Breast epithelium (tissue), 4 donors: Measurements from ENCODE around the gene KRT15. TPM values are rescaled to one million over a fixed set of nuclear protein-coding genes. Genes with fewer than 3 reads are reported as not detected.

Experiments
- DNase-seq, 2 donors: peaks; one replicate each; pipeline ENCODE4 v3.0.0-alpha.2; 2019; ENCODE audit warnings: low spot score in 2 of 2
- H3K27ac ChIP-seq, 2 donors: fragments of 200-600 bp; sonication (generic) in 1 of 2; one replicate each; pipeline ENCODE4 v1.5.1; 2016 to 2019; ENCODE audit warnings: mild to moderate bottlenecking in 1 of 2
- H3K27me3 ChIP-seq, 2 donors: fragments of 200-600 bp; sonication (generic) in 1 of 2; one replicate each; pipeline versions ENCODE4 v1.5.1 to v1.6.0; 2017 to 2019; ENCODE audit warnings: control low read depth in 1 of 2, mild to moderate bottlenecking in 1 of 2
- H3K36me3 ChIP-seq: fragments of 200-600 bp; one replicate; pipeline ENCODE4 v1.5.1; 2019
- H3K4me1 ChIP-seq, 2 donors: fragments of 200-600 bp; sonication (generic); one replicate each; pipeline ENCODE4 v1.5.1; 2016 to 2019; ENCODE audit warnings: control low read depth in 1 of 2
- H3K4me3 ChIP-seq, 3 donors: fragments of 200-600 bp; sonication (generic); 1 replicate in 2 of 3; 2 replicates in 1 of 3; pipeline ENCODE4 v1.5.1; 2016 to 2019; ENCODE audit warnings: mild to moderate bottlenecking in 3 of 3, moderate library complexity in 2 of 3
- H3K9me3 ChIP-seq, 2 donors: fragments of 200-600 bp; sonication (generic) in 1 of 2; one replicate each; pipeline ENCODE4 v1.5.1; 2016 to 2019; ENCODE audit warnings: control low read depth in 1 of 2
- POLR2A ChIP-seq: fragments of 450-650 bp; IDR thresholded peaks from one replicate; pipeline ENCODE4 v1.6.1; 2016; ENCODE audit warnings: antibody characterized with exemption, mild to moderate bottlenecking, moderate library complexity
- POLR2AphosphoS5 ChIP-seq, 3 donors: sonication (generic); formaldehyde crosslinking; IDR thresholded peaks; one replicate each; pipeline ENCODE4 v1.6.1; 2017; ENCODE audit warnings: antibody characterized with exemption in 3 of 3
- intact Hi-C: fragments of 100-400 bp; cut with DNase I; formaldehyde crosslinking; loops from one replicate; pipeline ENCODE4 v1.15.1; 2023; ENCODE audit warnings: low total_unique reads
- total RNA-seq, 3 donors: library from RNA; depleted of rRNA; stranded (reverse); fragments of >200 nt; gene quantifications; one replicate each; pipeline ENCODE4 v1.1.0, GENCODE V29; 2016
- TF ChIP-seq, protein P1 (sequence below), 3 donors: fragments of 450-650 bp; IDR thresholded peaks; one replicate each; pipeline ENCODE4 v1.5.1; 2016 to 2017; ENCODE audit warnings: antibody characterized with exemption in 3 of 3, mild to moderate bottlenecking in 3 of 3, moderate library complexity in 3 of 3

Gene KRT15
- total RNA-seq, 3 donors from 2014 or later: 0.80 to 2,244 (median 331) TPM

DNA sequence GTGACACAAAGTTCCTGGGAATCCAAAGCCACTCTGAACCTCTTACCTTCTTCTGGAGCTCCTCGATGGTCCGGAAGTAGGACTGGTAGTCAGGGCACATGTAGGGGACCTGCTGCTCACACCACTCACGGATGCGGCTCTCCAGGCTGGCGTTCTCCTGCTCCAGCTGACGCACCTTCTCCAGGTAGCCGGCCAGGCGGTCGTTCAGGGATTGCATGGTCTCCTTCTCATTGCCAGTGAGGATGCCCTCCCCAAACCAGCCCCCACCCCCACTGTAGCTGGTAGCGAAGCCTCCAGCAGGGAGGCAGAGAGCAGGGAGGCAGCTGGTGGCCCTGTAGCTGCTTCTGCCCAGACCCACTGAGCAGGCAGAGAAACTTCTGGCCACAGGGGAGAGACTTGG lies 38.1 kb downstream of the KRT15 start:
- H3K9me3 ChIP-seq: no peaks in the 10 kb centered on the region
- no peaks in the 10 kb centered on the region for H3K27me3 ChIP-seq
- H3K4me1 ChIP-seq: no peaks in the 10 kb centered on the region
- intact Hi-C loops: no loop called here
- H3K27ac ChIP-seq: no peak overlapping the region
- H3K36me3 ChIP-seq: no peaks in the 10 kb centered on the region
- H3K4me3 ChIP-seq: no peak overlapping the region
- TF ChIP-seq POLR2A (no peak), POLR2AphosphoS5 (IDR thresholded peaks at IDR 0.05) (no peak)
- TF ChIP-seq, protein P1, sequence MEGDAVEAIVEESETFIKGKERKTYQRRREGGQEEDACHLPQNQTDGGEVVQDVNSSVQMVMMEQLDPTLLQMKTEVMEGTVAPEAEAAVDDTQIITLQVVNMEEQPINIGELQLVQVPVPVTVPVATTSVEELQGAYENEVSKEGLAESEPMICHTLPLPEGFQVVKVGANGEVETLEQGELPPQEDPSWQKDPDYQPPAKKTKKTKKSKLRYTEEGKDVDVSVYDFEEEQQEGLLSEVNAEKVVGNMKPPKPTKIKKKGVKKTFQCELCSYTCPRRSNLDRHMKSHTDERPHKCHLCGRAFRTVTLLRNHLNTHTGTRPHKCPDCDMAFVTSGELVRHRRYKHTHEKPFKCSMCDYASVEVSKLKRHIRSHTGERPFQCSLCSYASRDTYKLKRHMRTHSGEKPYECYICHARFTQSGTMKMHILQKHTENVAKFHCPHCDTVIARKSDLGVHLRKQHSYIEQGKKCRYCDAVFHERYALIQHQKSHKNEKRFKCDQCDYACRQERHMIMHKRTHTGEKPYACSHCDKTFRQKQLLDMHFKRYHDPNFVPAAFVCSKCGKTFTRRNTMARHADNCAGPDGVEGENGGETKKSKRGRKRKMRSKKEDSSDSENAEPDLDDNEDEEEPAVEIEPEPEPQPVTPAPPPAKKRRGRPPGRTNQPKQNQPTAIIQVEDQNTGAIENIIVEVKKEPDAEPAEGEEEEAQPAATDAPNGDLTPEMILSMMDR (IDR thresholded peaks at IDR 0.05): no peak
- no peak for DNase-seq

DNA sequence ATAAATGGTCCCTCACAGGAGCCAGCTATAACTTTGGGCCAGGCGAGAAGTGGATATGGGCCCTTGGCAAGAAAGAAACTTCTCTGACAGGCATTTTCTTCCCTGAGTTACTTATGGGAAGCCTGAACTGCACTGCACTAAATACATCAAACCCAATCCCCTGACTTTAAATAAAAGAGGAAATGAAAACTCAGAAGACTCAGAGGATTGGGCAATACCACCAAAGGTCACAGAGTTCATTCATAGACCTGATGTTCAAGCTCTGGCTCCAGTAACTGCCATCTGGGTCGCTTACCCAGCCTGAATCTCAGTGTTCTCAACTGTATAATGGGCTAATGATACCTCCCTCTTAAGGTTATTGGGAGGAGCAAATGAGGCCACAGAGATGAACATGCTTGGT lies 38.6 kb downstream of the KRT15 start:
- H3K27ac ChIP-seq: no peak overlapping the region
- no peak for DNase-seq
- H3K9me3 ChIP-seq: no peaks in the 10 kb centered on the region
- H3K4me3 ChIP-seq: no peak overlapping the region
- intact Hi-C loops: no loop called here
- H3K27me3 ChIP-seq: no peaks in the 10 kb centered on the region
- H3K4me1 ChIP-seq: no peaks in the 10 kb centered on the region
- TF ChIP-seq POLR2AphosphoS5 (IDR thresholded peaks at IDR 0.05): no peak
- TF ChIP-seq, protein P1 (IDR thresholded peaks at IDR 0.05): no peak
- TF ChIP-seq POLR2A: no peak
- H3K36me3 ChIP-seq: no peaks in the 10 kb centered on the region

DNA sequence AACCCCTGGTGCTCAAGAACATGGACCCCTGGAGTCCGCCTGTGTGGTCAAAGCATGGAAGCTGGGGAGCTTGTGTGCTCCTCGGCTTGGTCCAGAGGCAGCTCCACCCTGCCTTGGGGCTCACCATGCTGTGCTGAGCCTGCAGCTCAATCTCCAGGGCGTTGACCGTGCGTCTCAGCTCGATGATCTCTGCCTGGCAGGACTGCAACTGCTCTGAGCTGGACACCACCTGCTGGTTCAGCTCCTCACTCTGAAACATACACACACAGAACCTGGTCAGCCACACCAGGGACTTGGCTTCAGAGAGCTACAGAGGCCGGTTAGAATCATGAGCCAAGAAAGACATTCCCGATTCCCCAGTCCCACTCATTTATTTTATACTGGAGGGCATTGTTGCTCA lies 40.5 kb downstream of the KRT15 start:
- H3K27ac ChIP-seq: no peak overlapping the region
- no peak overlapping the region for H3K4me3 ChIP-seq
- no peaks in the 10 kb centered on the region for H3K27me3 ChIP-seq
- H3K9me3 ChIP-seq: no peaks in the 10 kb centered on the region
- no peak for DNase-seq
- intact Hi-C loops: no loop called here
- no peaks in the 10 kb centered on the region for H3K36me3 ChIP-seq
- TF ChIP-seq, protein P1 (IDR thresholded peaks at IDR 0.05): no peak
- TF ChIP-seq POLR2A: no peak
- TF ChIP-seq POLR2AphosphoS5 (IDR thresholded peaks at IDR 0.05): no peak
- H3K4me1 ChIP-seq: no peaks in the 10 kb centered on the region

DNA sequence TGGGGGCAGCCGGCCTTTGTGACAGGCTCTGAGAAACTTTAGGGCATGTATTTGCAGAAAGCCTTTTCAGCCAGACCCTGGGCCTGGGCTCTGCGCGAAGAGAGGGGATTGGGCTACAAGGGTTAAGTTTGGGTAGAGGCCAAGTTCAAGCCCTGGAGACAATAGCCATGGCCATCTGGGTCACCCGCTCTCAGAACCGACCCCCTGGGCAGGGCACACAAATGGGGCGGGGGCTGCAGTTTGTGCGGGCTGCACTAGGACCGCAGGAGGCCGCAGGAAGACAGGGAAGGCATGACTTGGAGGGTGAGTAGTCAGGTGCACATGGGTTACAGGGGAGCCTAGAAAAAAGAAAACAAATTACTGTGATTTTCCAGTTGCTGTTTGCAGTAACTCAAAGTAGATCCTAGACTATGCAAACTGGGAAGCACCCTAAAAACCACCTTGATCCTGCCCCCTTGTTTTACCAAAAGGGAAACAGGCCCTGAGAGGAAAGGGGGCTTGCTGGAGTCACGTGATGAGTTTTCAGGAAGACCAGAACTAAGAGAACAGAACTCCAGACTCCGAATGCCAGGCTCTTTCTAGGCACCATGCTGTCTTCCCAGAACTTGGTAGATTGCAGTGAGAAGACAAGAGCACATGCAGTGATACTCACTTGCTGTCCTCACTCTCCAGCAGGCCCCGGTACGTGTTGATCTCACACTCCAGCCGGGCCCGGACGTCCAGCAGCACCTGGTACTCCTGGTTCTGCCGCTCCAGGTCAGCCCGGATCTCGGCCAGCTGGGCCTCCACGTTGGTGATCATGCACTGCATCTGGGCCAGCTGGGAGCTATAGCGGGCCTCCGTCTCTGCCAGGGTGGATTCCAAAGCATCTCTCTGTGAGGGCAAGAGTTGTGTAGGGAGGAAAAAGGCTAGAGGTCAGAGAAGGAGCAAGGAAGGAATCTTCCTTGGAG lies 41.5 kb downstream of the KRT15 start:
- H3K27me3 ChIP-seq: no peaks in the 10 kb centered on the region
- intact Hi-C loops: no loop called here
- no peaks in the 10 kb centered on the region for H3K4me1 ChIP-seq
- TF ChIP-seq, protein P1 (IDR thresholded peaks at IDR 0.05): no peak
- TF ChIP-seq POLR2A: no peak
- no peak for TF ChIP-seq POLR2AphosphoS5 (IDR thresholded peaks at IDR 0.05)
- H3K9me3 ChIP-seq: peaks cover under 1 to 3% of the 10 kb centered on the region in 2 donors
- no peaks in the 10 kb centered on the region for H3K36me3 ChIP-seq
- no peak for DNase-seq
- H3K4me3 ChIP-seq: no peak overlapping the region
- no peak overlapping the region for H3K27ac ChIP-seq

DNA sequence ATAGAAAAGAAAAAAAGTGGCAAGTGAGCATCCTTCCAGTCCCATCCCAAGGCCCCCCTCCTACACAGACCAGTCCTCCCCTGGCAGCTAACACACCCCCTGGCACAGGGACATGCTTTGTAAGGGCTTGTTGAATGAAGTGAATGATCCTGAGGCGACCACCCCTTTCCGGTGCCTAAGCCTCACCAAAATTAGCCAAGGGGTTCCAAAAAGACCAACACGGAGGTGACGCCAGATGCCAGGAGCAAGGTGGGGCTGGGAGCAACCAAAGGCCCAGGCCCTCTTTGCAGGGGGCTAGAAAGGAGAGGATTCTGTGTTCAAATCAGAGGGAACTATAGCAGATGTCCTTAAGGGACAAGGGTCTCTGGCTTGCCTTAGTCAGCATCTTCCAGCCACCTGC lies 43.3 kb downstream of the KRT15 start:
- intact Hi-C loops: no loop called here
- Histone ChIP-seq H3K36me3 (no peaks in the 10 kb centered on the region), H3K4me3 (no peak overlapping the region), H3K9me3 (peaks cover 5 to 7% of the 10 kb centered on the region in 2 donors), H3K4me1 (no peaks in the 10 kb centered on the region), H3K27me3 (no peaks in the 10 kb centered on the region), H3K27ac (no peak overlapping the region)
- TF ChIP-seq, protein P1 (IDR thresholded peaks at IDR 0.05): no peak
- TF ChIP-seq POLR2A: no peak
- no peak for DNase-seq
